Neural progenitor cell (in vitro differentiated cells): ENCODE data around the gene PJA2. TPM values are rescaled to one million over a fixed set of nuclear protein-coding genes. Genes with fewer than 3 reads are reported as not detected.
"Not testable (repeated sequence)": the region's sequence is repeated elsewhere in the genome, so short reads cannot be mapped to it uniquely, and the experiment has no call there.

Experiments
- DNase-seq: peaks from one replicate; pipeline ENCODE4 v3.0.0-alpha.2; 2016; ENCODE audit warnings: low spot score
- H2AFZ ChIP-seq: fragments of 200-600 bp; sonication (generic); replicated peaks from 2 replicates; pipeline ENCODE4 v1.6.1; 2016; ENCODE audit warnings: antibody characterized with exemption
- H3F3A ChIP-seq: fragments of 200-600 bp; sonication (generic); 2 replicates; pipeline ENCODE4 v1.6.1; 2016; ENCODE audit warnings: antibody characterized with exemption, low read depth
- H3K27ac ChIP-seq: fragments of 200-600 bp; sonication (generic); 2 replicates; pipeline ENCODE4 v1.5.1; 2016; ENCODE audit warnings: mild to moderate bottlenecking
- H3K27me3 ChIP-seq: fragments of 200-600 bp; sonication (generic); 2 replicates; pipeline ENCODE4 v1.6.1; 2016; ENCODE audit warnings: mild to moderate bottlenecking, moderate library complexity
- H3K36me3 ChIP-seq: fragments of 200-600 bp; sonication (generic); 2 replicates; pipeline ENCODE4 v1.5.1; 2016
- H3K4me1 ChIP-seq: fragments of 200-600 bp; sonication (generic); 2 replicates; pipeline ENCODE4 v1.6.1; 2016; ENCODE audit warnings: mixed run types
- H3K4me2 ChIP-seq: fragments of 200-600 bp; sonication (generic); 2 replicates; pipeline ENCODE4 v1.6.1; 2016
- H3K4me3 ChIP-seq: fragments of 200-600 bp; sonication (generic); 2 replicates; pipeline ENCODE4 v1.5.1; 2016
- H3K79me2 ChIP-seq: fragments of 200-600 bp; sonication (generic); 2 replicates; pipeline ENCODE4 v1.6.1; 2016; ENCODE audit warnings: low read depth
- H3K9ac ChIP-seq: fragments of 200-600 bp; sonication (generic); 2 replicates; pipeline ENCODE4 v1.6.1; 2016
- H3K9me3 ChIP-seq: fragments of 200-600 bp; sonication (generic); 2 replicates; pipeline ENCODE4 v1.5.1; 2016; ENCODE audit warnings: low read depth
- H4K20me1 ChIP-seq: fragments of 200-600 bp; sonication (generic); 2 replicates; pipeline ENCODE4 v1.6.1; 2016; ENCODE audit warnings: low read depth
- H3K27ac Mint-ChIP-seq: 3 replicates; pipeline ENCODE4 v1.8.0; 2021; ENCODE audit warnings: mixed read lengths
- H3K27me3 Mint-ChIP-seq: 2 replicates; pipeline ENCODE4 v1.8.0; 2022; ENCODE audit warnings: low read depth, mild to moderate bottlenecking, inconsistent platforms, moderate library complexity, mixed read lengths; ENCODE audit not compliant: insufficient read depth
- H3K36me3 Mint-ChIP-seq: 3 replicates; pipeline ENCODE4 v1.8.0; 2021; ENCODE audit warnings: mixed read lengths
- H3K4me1 Mint-ChIP-seq: 3 replicates; pipeline ENCODE4 v1.8.0; 2021; ENCODE audit warnings: mixed read lengths
- H3K4me3 Mint-ChIP-seq: 3 replicates; pipeline ENCODE4 v1.8.0; 2021; ENCODE audit warnings: mild to moderate bottlenecking, moderate library complexity, mixed read lengths
- H3K9me3 Mint-ChIP-seq: 3 replicates; pipeline ENCODE4 v1.8.0; 2020; ENCODE audit warnings: mixed read lengths
- EZH2 ChIP-seq: fragments of 200-600 bp; sonication (generic); IDR thresholded peaks from 2 replicates; pipeline ENCODE4 v1.6.1; 2017; ENCODE audit warnings: antibody characterized with exemption, mild to moderate bottlenecking, moderate library complexity
- EZH2phosphoT487 ChIP-seq: fragments of 200-600 bp; sonication (generic); IDR thresholded peaks from 2 replicates; pipeline ENCODE4 v1.6.1; 2017; ENCODE audit warnings: antibody characterized with exemption
- total RNA-seq: library from RNA; depleted of rRNA; stranded (reverse); fragments of >200 nt; gene quantifications from 2 replicates; pipeline ENCODE4 v1.2.3, GENCODE V29; 2015; ENCODE audit warnings: low replicate concordance
- TF ChIP-seq, protein P1 (sequence below): fragments of 200-600 bp; sonication (generic); IDR thresholded peaks from 2 replicates; pipeline ENCODE4 v1.5.1; 2017; ENCODE audit warnings: antibody characterized with exemption, mild to moderate bottlenecking

PJA2 gene
- total RNA-seq, 1 donor from 2014 or later: 128 TPM

DNA sequence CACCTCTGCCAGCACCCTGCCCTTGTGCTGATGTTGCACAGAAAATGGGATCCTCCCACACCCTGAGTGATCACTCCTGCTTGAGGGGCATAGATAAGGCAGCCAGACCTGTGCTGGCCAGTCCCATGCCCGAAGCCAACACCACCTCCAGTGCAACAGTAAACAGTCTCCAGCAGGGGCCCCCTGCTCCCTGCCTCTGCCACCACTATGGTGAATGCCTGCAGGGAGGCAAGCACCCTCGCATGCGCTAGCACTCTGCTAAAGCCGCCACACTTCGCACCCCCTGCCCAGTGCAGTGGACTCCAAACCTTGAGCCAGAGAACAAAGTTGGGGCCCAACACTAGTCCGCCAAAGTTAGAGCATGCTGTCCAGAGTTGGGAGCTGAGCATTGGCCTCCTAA lies 118.7 kb downstream of the PJA2 start:
- no peaks in the 10 kb centered on the region for H3K36me3 ChIP-seq
- no peaks in the 10 kb centered on the region for H3K27me3 ChIP-seq
- TF ChIP-seq, protein P1, sequence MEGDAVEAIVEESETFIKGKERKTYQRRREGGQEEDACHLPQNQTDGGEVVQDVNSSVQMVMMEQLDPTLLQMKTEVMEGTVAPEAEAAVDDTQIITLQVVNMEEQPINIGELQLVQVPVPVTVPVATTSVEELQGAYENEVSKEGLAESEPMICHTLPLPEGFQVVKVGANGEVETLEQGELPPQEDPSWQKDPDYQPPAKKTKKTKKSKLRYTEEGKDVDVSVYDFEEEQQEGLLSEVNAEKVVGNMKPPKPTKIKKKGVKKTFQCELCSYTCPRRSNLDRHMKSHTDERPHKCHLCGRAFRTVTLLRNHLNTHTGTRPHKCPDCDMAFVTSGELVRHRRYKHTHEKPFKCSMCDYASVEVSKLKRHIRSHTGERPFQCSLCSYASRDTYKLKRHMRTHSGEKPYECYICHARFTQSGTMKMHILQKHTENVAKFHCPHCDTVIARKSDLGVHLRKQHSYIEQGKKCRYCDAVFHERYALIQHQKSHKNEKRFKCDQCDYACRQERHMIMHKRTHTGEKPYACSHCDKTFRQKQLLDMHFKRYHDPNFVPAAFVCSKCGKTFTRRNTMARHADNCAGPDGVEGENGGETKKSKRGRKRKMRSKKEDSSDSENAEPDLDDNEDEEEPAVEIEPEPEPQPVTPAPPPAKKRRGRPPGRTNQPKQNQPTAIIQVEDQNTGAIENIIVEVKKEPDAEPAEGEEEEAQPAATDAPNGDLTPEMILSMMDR: no peak
- TF ChIP-seq EZH2 (no peak), EZH2phosphoT487 (no peak)
- no peaks in the 10 kb centered on the region for H4K20me1 ChIP-seq
- no peaks in the 10 kb centered on the region for H3F3A ChIP-seq
- no peak overlapping the region for H3K9ac ChIP-seq
- H3K9me3 ChIP-seq: no peaks in the 10 kb centered on the region
- H3K4me1 ChIP-seq: no peaks in the 10 kb centered on the region
- Mint-ChIP-seq H3K4me3 (no peak overlapping the region), H3K4me1 (no peaks in the 10 kb centered on the region), H3K36me3 (no peaks in the 10 kb centered on the region), H3K27ac (no peak overlapping the region), H3K27me3 (peaks cover 5% of the 10 kb centered on the region), H3K9me3 (peaks cover 32% of the 10 kb centered on the region)
- no peak overlapping the region for H3K4me2 ChIP-seq
- no peak overlapping the region for H2AFZ ChIP-seq
- no peak overlapping the region for H3K27ac ChIP-seq
- H3K4me3 ChIP-seq: no peak overlapping the region
- no peaks in the 10 kb centered on the region for H3K79me2 ChIP-seq
- no peak for DNase-seq

DNA sequence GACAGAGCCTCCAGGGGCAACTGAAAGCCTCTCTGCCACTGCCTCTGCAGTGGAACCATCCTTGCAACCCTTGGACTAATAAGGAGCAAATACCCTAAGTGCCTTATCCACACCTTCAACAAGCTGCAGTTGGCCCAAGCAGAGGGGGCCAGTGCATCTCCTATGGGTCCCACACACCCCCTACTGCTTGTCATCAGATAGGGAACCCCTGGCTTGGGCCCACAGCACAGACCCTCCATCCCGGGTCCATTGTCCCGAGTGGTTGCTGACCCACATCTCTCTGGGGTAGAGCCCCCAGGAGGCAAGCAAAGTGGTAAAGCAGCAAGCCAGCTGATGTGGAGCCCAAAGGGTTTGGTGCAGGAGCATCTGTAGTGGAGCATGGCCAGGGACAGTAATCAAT lies 119.5 kb downstream of the PJA2 start:
- H3K36me3 Mint-ChIP-seq: no peaks in the 10 kb centered on the region
- H4K20me1 ChIP-seq: no peaks in the 10 kb centered on the region
- H3K27ac Mint-ChIP-seq: no peak overlapping the region
- no peak overlapping the region for H3K9ac ChIP-seq
- H3K79me2 ChIP-seq: no peaks in the 10 kb centered on the region
- TF ChIP-seq EZH2phosphoT487 (no peak), EZH2 (no peak)
- TF ChIP-seq, protein P1: no peak
- no peaks in the 10 kb centered on the region for H3F3A ChIP-seq
- H3K4me3 ChIP-seq: no peak overlapping the region
- DNase-seq: no peak
- peaks cover 5% of the 10 kb centered on the region for H3K27me3 Mint-ChIP-seq
- peaks cover 6% of the 10 kb centered on the region for H3K9me3 ChIP-seq
- no peak overlapping the region for H3K4me2 ChIP-seq
- H3K36me3 ChIP-seq: no peaks in the 10 kb centered on the region
- H3K27ac ChIP-seq: no peak overlapping the region
- no peaks in the 10 kb centered on the region for H3K4me1 ChIP-seq
- H2AFZ ChIP-seq: no peak overlapping the region
- H3K4me3 Mint-ChIP-seq: no peak overlapping the region
- peaks cover 37% of the 10 kb centered on the region for H3K9me3 Mint-ChIP-seq
- H3K27me3 ChIP-seq: no peaks in the 10 kb centered on the region
- H3K4me1 Mint-ChIP-seq: no peaks in the 10 kb centered on the region

DNA sequence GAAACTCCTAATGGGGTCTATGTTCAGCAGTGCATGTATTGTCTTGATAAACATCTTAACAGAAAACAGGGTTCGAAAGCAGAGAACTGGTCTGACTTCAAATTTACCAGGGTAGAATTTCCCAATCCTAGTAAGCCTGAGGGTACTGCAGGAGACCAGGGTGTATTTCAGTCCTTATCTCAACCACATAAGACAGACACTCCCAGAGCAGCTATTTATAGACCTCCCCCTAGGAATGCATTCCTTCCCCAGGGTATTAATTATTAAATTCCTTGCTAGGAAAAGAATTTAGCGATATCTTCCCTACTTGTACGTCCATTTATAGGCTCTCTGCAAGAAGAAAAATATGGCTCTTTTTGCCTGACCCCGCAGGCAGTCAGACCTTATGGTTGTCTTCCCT lies 123.1 kb downstream of the PJA2 start:
- H3K27me3 Mint-ChIP-seq: not testable (repeated sequence)
- peaks cover 41% of the 10 kb centered on the region for H3K9me3 Mint-ChIP-seq

More for the DNA sequence above, 123.1 kb downstream of the PJA2 start:
- H3K9ac ChIP-seq, H3K27ac Mint-ChIP-seq, H3F3A ChIP-seq, H3K27me3 ChIP-seq, H2AFZ ChIP-seq, H3K79me2 ChIP-seq, H3K4me2 ChIP-seq, H3K4me3 ChIP-seq, H4K20me1 ChIP-seq, H3K36me3 Mint-ChIP-seq, DNase-seq, H3K36me3 ChIP-seq, H3K27ac ChIP-seq, H3K4me3 Mint-ChIP-seq, H3K4me1 Mint-ChIP-seq, H3K4me1 ChIP-seq, H3K9me3 ChIP-seq: not testable (repeated sequence)
